K562 (cell line): ENCODE data around the gene SLC7A8. TPM values are rescaled to one million over a fixed set of nuclear protein-coding genes. Genes with fewer than 3 reads are reported as not detected.

ENCODE experiments used
- ARID1B ChIP-seq: fragments of 450-650 bp; IDR thresholded peaks from 2 replicates; pipeline ENCODE4 v1.6.1; 2016; ENCODE audit warnings: antibody characterized with exemption, mild to moderate bottlenecking, inconsistent platforms
- CBX8 ChIP-seq: fragments of 200-600 bp; sonication (generic); IDR thresholded peaks from 2 replicates; pipeline ENCODE4 v1.6.1; 2012; ENCODE audit warnings: borderline replicate concordance, mixed run types, low read depth, mild to moderate bottlenecking, moderate library complexity, mixed read lengths, low read length, control low read depth, inconsistent platforms; ENCODE audit not compliant: poor library complexity, severe bottlenecking; ENCODE audit errors: extremely low read depth
- FOXP1 ChIP-seq: sonication (generic); formaldehyde crosslinking; IDR thresholded peaks from 2 replicates; pipeline ENCODE4 v1.8.0; 2022; ENCODE audit warnings: mild to moderate bottlenecking, missing genetic modification reagents
- ILK ChIP-seq: fragments of 450-650 bp; IDR thresholded peaks from 2 replicates; pipeline ENCODE4 v1.6.1; 2016; ENCODE audit warnings: missing genetic modification characterization, low read depth, mild to moderate bottlenecking, missing compliant biosample characterization, moderate library complexity, borderline replicate concordance
- MEIS2 ChIP-seq: fragments of 450-650 bp; IDR thresholded peaks from 2 replicates; pipeline ENCODE4 v1.6.1; 2014; ENCODE audit warnings: mild to moderate bottlenecking; ENCODE audit not compliant: partially characterized antibody
- NCOA2 ChIP-seq, 2 experiments: fragments of 450-650 bp; IDR thresholded peaks; 2 replicates each; pipeline ENCODE4 v1.6.1; 2018; ENCODE audit warnings: mild to moderate bottlenecking in 2 of 2, moderate library complexity in 1 of 2; ENCODE audit not compliant: partially characterized antibody in 2 of 2
- NFRKB ChIP-seq: fragments of 450-650 bp; IDR thresholded peaks from 2 replicates; pipeline ENCODE4 v1.6.1; 2016; ENCODE audit warnings: low read depth
- POLR2AphosphoS5 ChIP-seq: IDR thresholded peaks from 2 replicates; pipeline ENCODE4 v1.6.1; 2011; ENCODE audit warnings: mild to moderate bottlenecking, low read depth, low read length, moderate library complexity; ENCODE audit not compliant: control insufficient read depth, insufficient read depth
- PTRF ChIP-seq: fragments of 450-650 bp; IDR thresholded peaks from 2 replicates; pipeline ENCODE4 v1.6.1; 2016; ENCODE audit warnings: mild to moderate bottlenecking, missing genetic modification characterization, missing compliant biosample characterization
- RBM25 ChIP-seq: fragments of 200-400 bp; formaldehyde crosslinking; IDR thresholded peaks from 2 replicates; pipeline ENCODE4 v1.6.1; 2018; ENCODE audit warnings: low read length, low read depth, moderate library complexity; ENCODE audit not compliant: severe bottlenecking
- TRIM24 ChIP-seq, 2 experiments: fragments of 450-650 bp; IDR thresholded peaks; 2 replicates each; pipeline ENCODE4 v1.6.1; 2016
- ZBTB17 ChIP-seq: fragments of 450-650 bp; formaldehyde crosslinking; IDR thresholded peaks from 2 replicates; pipeline ENCODE4 v1.4.0; 2020; ENCODE audit warnings: mild to moderate bottlenecking
- polyA plus RNA-seq, 8 experiments: library from polyadenylated mRNA; depleted of rRNA in 4 of 8; stranded (reverse) in 5 of 8; unstranded in 3 of 8; fragments of >200 nt; fragmentation: Nextera tagmentation in 2 of 8; fragmentation: Illumina TruSeq in 1 of 8; extraction: Ambion mirVana in 2 of 8; extraction: Trizol in 1 of 8; gene quantifications; 2 replicates each; pipeline versions ENCODE4 v1.2.1 to v1.2.3, GENCODE V29; 2011 to 2014; ENCODE audit warnings: inconsistent platforms in 1 of 8, missing spikeins in 1 of 8
- total RNA-seq, 7 experiments: library from RNA; depleted of rRNA in 6 of 7; stranded (reverse); fragments of >200 nt in 6 of 7; fragmentation: Illumina TruSeq in 2 of 7; extraction: Trizol in 2 of 7; gene quantifications; 2 replicates each; pipeline versions ENCODE4 v1.2.1 to v1.2.3, GENCODE V29; 2011 to 2021; ENCODE audit warnings: low replicate concordance in 1 of 7
- TF ChIP-seq, protein P1 (sequence below): fragments of 450-650 bp; formaldehyde crosslinking; IDR thresholded peaks from 2 replicates; pipeline ENCODE4 v1.4.0; 2020; ENCODE audit warnings: mild to moderate bottlenecking, moderate library complexity
- TF ChIP-seq, protein P2 (sequence below): fragments of 450-650 bp; IDR thresholded peaks from one replicate; pipeline ENCODE4 v1.6.1; 2018; ENCODE audit warnings: mild to moderate bottlenecking, moderate library complexity; ENCODE audit not compliant: partially characterized antibody
- TF ChIP-seq, protein P3 (sequence below): fragments of 450-650 bp; IDR thresholded peaks from 2 replicates; pipeline ENCODE4 v1.6.1; 2018; ENCODE audit warnings: mild to moderate bottlenecking, low read depth; ENCODE audit not compliant: partially characterized antibody
- TF ChIP-seq, protein P4 (sequence below): sonication (generic); formaldehyde crosslinking; IDR thresholded peaks from 2 replicates; pipeline ENCODE4 v1.8.0; 2022; ENCODE audit warnings: missing genetic modification reagents, mild to moderate bottlenecking, moderate library complexity, borderline replicate concordance
- TF ChIP-seq, protein P5 (sequence below): sonication (generic); formaldehyde crosslinking; IDR thresholded peaks from 2 replicates; pipeline ENCODE4 v1.8.0; 2022; ENCODE audit warnings: mild to moderate bottlenecking, missing genetic modification reagents

Gene SLC7A8
- total and polyA plus RNA-seq, 9 of the 15 experiments (the other 6 are each of a cell fraction or from before 2014, with no cell fraction given) = 2.0 to 33.0 (median 6.0) TPM

DNA sequence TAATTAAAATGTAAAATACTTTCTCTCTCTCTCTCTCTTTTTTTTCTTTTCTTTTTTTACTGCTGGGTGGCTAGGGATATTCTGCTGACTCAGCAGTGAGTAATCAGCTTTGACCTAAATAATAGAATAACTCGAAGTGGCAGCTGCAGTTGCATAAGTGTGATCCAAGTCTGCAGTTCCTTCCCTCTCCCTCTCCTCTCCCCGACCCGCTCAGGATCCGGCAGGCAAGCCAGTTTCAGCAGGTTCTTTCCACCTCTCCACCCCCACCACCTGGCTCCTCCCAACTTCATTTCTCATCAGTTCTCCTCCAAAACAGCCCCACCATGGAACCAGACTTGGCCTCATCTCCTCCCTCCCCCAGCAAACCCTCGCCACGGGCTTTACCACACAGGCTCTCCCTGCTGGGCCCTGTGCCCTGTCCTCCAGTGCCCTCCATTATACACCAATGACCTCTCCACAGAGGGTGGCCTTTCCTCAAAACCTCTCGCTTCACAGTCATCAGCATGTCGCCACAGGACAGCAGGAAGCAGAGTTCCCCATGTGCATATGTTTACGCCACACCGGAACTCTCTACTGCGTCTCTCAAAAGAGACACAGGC lies 22.4 kb downstream of the SLC7A8 start (continued):
- TF ChIP-seq, protein P1, sequence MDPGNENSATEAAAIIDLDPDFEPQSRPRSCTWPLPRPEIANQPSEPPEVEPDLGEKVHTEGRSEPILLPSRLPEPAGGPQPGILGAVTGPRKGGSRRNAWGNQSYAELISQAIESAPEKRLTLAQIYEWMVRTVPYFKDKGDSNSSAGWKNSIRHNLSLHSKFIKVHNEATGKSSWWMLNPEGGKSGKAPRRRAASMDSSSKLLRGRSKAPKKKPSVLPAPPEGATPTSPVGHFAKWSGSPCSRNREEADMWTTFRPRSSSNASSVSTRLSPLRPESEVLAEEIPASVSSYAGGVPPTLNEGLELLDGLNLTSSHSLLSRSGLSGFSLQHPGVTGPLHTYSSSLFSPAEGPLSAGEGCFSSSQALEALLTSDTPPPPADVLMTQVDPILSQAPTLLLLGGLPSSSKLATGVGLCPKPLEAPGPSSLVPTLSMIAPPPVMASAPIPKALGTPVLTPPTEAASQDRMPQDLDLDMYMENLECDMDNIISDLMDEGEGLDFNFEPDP (CRISPR knock-in tag) = no peak
- TF ChIP-seq, protein P2, sequence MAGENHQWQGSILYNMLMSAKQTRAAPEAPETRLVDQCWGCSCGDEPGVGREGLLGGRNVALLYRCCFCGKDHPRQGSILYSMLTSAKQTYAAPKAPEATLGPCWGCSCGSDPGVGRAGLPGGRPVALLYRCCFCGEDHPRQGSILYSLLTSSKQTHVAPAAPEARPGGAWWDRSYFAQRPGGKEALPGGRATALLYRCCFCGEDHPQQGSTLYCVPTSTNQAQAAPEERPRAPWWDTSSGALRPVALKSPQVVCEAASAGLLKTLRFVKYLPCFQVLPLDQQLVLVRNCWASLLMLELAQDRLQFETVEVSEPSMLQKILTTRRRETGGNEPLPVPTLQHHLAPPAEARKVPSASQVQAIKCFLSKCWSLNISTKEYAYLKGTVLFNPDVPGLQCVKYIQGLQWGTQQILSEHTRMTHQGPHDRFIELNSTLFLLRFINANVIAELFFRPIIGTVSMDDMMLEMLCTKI = no peak
- TF ChIP-seq RBM25 (no peak), FOXP1 (no peak), POLR2AphosphoS5 (0 out of 2 replicates have a peak, but pooled peaks have one; percentile 24), TRIM24 (IDR thresholded peaks at IDR 0.05) (peak; percentile 26 to 87; a peak in 2 of 4 replicates), CBX8 (no peak), ZBTB17 (no peak), NFRKB (peak; percentile 60; the same call in 1 of the 2 replicates), PTRF (no peak), ILK (tag) (no peak), MEIS2 (peak; percentile 58), NCOA2 (IDR thresholded peaks at IDR 0.05; ENCODE audit: partially characterized antibody in 2 of 2) (no peak), ARID1B (peak; percentile 80)
- TF ChIP-seq, protein P3, sequence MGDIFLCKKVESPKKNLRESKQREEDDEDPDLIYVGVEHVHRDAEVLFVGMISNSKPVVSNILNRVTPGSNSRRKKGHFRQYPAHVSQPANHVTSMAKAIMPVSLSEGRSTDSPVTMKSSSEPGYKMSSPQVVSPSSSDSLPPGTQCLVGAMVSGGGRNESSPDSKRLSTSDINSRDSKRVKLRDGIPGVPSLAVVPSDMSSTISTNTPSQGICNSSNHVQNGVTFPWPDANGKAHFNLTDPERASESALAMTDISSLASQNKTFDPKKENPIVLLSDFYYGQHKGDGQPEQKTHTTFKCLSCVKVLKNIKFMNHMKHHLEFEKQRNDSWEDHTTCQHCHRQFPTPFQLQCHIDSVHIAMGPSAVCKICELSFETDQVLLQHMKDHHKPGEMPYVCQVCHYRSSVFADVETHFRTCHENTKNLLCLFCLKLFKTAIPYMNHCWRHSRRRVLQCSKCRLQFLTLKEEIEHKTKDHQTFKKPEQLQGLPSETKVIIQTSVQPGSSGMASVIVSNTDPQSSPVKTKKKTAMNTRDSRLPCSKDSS = no peak
- TF ChIP-seq, protein P4, sequence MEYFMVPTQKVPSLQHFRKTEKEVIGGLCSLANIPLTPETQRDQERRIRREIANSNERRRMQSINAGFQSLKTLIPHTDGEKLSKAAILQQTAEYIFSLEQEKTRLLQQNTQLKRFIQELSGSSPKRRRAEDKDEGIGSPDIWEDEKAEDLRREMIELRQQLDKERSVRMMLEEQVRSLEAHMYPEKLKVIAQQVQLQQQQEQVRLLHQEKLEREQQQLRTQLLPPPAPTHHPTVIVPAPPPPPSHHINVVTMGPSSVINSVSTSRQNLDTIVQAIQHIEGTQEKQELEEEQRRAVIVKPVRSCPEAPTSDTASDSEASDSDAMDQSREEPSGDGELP (CRISPR knock-in tag) = peak; percentile 56; the same call in 1 of the 2 replicates
- TF ChIP-seq, protein P5, sequence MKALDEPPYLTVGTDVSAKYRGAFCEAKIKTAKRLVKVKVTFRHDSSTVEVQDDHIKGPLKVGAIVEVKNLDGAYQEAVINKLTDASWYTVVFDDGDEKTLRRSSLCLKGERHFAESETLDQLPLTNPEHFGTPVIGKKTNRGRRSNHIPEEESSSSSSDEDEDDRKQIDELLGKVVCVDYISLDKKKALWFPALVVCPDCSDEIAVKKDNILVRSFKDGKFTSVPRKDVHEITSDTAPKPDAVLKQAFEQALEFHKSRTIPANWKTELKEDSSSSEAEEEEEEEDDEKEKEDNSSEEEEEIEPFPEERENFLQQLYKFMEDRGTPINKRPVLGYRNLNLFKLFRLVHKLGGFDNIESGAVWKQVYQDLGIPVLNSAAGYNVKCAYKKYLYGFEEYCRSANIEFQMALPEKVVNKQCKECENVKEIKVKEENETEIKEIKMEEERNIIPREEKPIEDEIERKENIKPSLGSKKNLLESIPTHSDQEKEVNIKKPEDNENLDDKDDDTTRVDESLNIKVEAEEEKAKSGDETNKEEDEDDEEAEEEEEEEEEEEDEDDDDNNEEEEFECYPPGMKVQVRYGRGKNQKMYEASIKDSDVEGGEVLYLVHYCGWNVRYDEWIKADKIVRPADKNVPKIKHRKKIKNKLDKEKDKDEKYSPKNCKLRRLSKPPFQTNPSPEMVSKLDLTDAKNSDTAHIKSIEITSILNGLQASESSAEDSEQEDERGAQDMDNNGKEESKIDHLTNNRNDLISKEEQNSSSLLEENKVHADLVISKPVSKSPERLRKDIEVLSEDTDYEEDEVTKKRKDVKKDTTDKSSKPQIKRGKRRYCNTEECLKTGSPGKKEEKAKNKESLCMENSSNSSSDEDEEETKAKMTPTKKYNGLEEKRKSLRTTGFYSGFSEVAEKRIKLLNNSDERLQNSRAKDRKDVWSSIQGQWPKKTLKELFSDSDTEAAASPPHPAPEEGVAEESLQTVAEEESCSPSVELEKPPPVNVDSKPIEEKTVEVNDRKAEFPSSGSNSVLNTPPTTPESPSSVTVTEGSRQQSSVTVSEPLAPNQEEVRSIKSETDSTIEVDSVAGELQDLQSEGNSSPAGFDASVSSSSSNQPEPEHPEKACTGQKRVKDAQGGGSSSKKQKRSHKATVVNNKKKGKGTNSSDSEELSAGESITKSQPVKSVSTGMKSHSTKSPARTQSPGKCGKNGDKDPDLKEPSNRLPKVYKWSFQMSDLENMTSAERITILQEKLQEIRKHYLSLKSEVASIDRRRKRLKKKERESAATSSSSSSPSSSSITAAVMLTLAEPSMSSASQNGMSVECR = no peak
